CD14-positive monocyte (primary cell): ENCODE results near the gene TJP1. TPM values are rescaled to one million over a fixed set of nuclear protein-coding genes. Genes with fewer than 3 reads are reported as not detected.

Source experiments
- DNase-seq, 3 donors: peaks; one replicate each; pipeline ENCODE4 v3.0.0-alpha.2; 2011 to 2022
- H2AFZ ChIP-seq: 2 replicates; pipeline ENCODE4 v1.6.0; 2012; ENCODE audit warnings: mild to moderate bottlenecking, low read depth, low read length, inconsistent platforms; ENCODE audit not compliant: insufficient read depth, poor library complexity, severe bottlenecking
- H3K27ac ChIP-seq, 2 donors: 1 replicate in 1 of 2; 2 replicates in 1 of 2; pipeline ENCODE4 v1.5.1; 2012 to 2013; ENCODE audit warnings: low read length in 2 of 2, control low read depth in 1 of 2, inconsistent platforms in 1 of 2, low read depth in 1 of 2, mild to moderate bottlenecking in 1 of 2
- H3K27me3 ChIP-seq, 2 donors: one replicate each; pipeline versions ENCODE4 v1.6.0 to v1.6.1; 2011 to 2013; ENCODE audit warnings: low read length in 2 of 2; ENCODE audit not compliant: control insufficient read depth in 2 of 2, insufficient read depth in 2 of 2
- H3K36me3 ChIP-seq, 2 donors: replicated peaks in 1 of 2; 1 replicate in 1 of 2; 2 replicates in 1 of 2; pipeline versions ENCODE4 v1.5.1 to v1.6.1; 2012 to 2013; ENCODE audit warnings: low read length in 2 of 2, control low read depth in 1 of 2, inconsistent platforms in 1 of 2, mild to moderate bottlenecking in 1 of 2; ENCODE audit not compliant: insufficient read depth in 2 of 2, control insufficient read depth in 1 of 2
- H3K4me1 ChIP-seq, 2 donors: 1 replicate in 1 of 2; 2 replicates in 1 of 2; pipeline versions ENCODE4 v1.5.1 to v1.6.1; 2012 to 2013; ENCODE audit warnings: low read length in 2 of 2, control low read depth in 1 of 2, inconsistent platforms in 1 of 2, mild to moderate bottlenecking in 1 of 2, moderate library complexity in 1 of 2; ENCODE audit not compliant: insufficient read depth in 2 of 2, control insufficient read depth in 1 of 2
- H3K4me2 ChIP-seq: replicated peaks from 2 replicates; pipeline ENCODE3; 2012; ENCODE audit warnings: low read length, moderate library complexity, mild to moderate bottlenecking; ENCODE audit not compliant: poor library complexity, severe bottlenecking; ENCODE audit errors: extremely low read depth
- H3K4me3 ChIP-seq, 3 experiments: fragments of 200-600 bp in 1 of 3; sonication (generic) in 1 of 3; replicated peaks in 1 of 3; 1 replicate in 2 of 3; 2 replicates in 1 of 3; pipeline ENCODE4 v1.5.1; 2011 to 2013; ENCODE audit warnings: low read length in 3 of 3, mild to moderate bottlenecking in 3 of 3, control low read depth in 2 of 3, low read depth in 2 of 3, inconsistent platforms in 1 of 3, moderate library complexity in 1 of 3
- H3K79me2 ChIP-seq: 2 replicates; pipeline ENCODE4 v1.6.0; 2012; ENCODE audit warnings: mild to moderate bottlenecking, control low read depth, inconsistent platforms, low read length, moderate library complexity; ENCODE audit not compliant: insufficient read depth
- H3K9ac ChIP-seq: 2 replicates; pipeline ENCODE4 v1.6.0; 2017; ENCODE audit warnings: low read length, mild to moderate bottlenecking; ENCODE audit not compliant: insufficient read depth, poor library complexity, severe bottlenecking
- H3K9me3 ChIP-seq, 2 donors: replicated peaks in 1 of 2; 1 replicate in 1 of 2; 2 replicates in 1 of 2; pipeline versions ENCODE4 v1.5.1 to v1.6.1; 2012 to 2013; ENCODE audit warnings: low read length in 2 of 2, control low read depth in 1 of 2; ENCODE audit not compliant: control insufficient read depth in 1 of 2, insufficient read depth in 1 of 2
- H4K20me1 ChIP-seq: 2 replicates; pipeline ENCODE4 v1.6.0; 2012; ENCODE audit warnings: mild to moderate bottlenecking, low read length, control low read depth, moderate library complexity; ENCODE audit not compliant: insufficient read depth
- H3K27ac Mint-ChIP-seq, 7 donors: one replicate each; pipeline ENCODE4 v1.8.0; 2020; ENCODE audit warnings: mild to moderate bottlenecking in 7 of 7, mixed read lengths in 7 of 7, moderate library complexity in 6 of 7, inconsistent platforms in 2 of 7
- H3K27me3 Mint-ChIP-seq, 3 donors: one replicate each; pipeline ENCODE4 v1.8.0; 2021 to 2022; ENCODE audit warnings: low read depth in 3 of 3, mild to moderate bottlenecking in 3 of 3, mixed read lengths in 3 of 3, moderate library complexity in 3 of 3, inconsistent platforms in 1 of 3
- H3K36me3 Mint-ChIP-seq, 2 donors: one replicate each; pipeline ENCODE4 v1.8.0; 2020; ENCODE audit warnings: mixed read lengths in 2 of 2, inconsistent platforms in 1 of 2, mild to moderate bottlenecking in 1 of 2
- H3K4me1 Mint-ChIP-seq: one replicate; pipeline ENCODE4 v1.8.0; 2020; ENCODE audit warnings: mild to moderate bottlenecking, mixed read lengths
- H3K4me3 Mint-ChIP-seq, 2 donors: one replicate each; pipeline ENCODE4 v1.8.0; 2020; ENCODE audit warnings: mild to moderate bottlenecking in 2 of 2, mixed read lengths in 2 of 2, moderate library complexity in 1 of 2
- H3K9me3 Mint-ChIP-seq, 7 donors: one replicate each; pipeline ENCODE4 v1.8.0; 2020 to 2022; ENCODE audit warnings: mixed read lengths in 7 of 7, mild to moderate bottlenecking in 6 of 7, moderate library complexity in 6 of 7, inconsistent platforms in 2 of 7
- WGBS: methylation state at CpG from one replicate; pipeline ENCODE4 v1.1.5; 2013; ENCODE audit warnings: missing lambda C conversion rate; ENCODE audit not compliant: insufficient coverage; 5-methylcytosine and 5-hydroxymethylcytosine counted together
- intact Hi-C, 2 donors: fragments of 100-400 bp; cut with micrococcal nuclease; formaldehyde crosslinking; loops; one replicate each; pipeline versions ENCODE4 v1.15.0 to v1.15.1; 2023
- polyA plus RNA-seq, 3 donors: library from polyadenylated mRNA; depleted of rRNA in 1 of 3; unstranded in 2 of 3; stranded (reverse) in 1 of 3; fragments of 300-500 nt in 2 of 3; fragments of >200 nt in 1 of 3; fragmentation: Illumina TruSeq in 2 of 3; gene quantifications; 1 replicate in 2 of 3; 2 replicates in 1 of 3; pipeline ENCODE4 v1.2.3, GENCODE V29; 2012 to 2021
- TF ChIP-seq, protein P1 (sequence below): fragments of 200-600 bp; IDR thresholded peaks from one replicate; pipeline ENCODE4 v1.8.0; 2022; ENCODE audit warnings: antibody characterized with exemption, mild to moderate bottlenecking

TJP1 gene
- polyA plus RNA-seq, 3 donors, result not detected

GRCh38 chr15:29826908-29827820, 4.9 kb upstream of the TJP1 start:
- Histone ChIP-seq H3K4me1 (no peaks in the 10 kb centered on the region), H3K4me2 (no peak overlapping the region), H3K27ac (no peak overlapping the region), H3K79me2 (no peaks in the 10 kb centered on the region), H2AFZ (no peak overlapping the region), H3K9me3 (peaks cover 10 to 22% of the 10 kb centered on the region in 2 donors), H3K36me3 (no peaks in the 10 kb centered on the region), H3K27me3 (peaks cover 54 to 83% of the 10 kb centered on the region in 2 donors), H4K20me1 (no peaks in the 10 kb centered on the region), H3K9ac (no peak overlapping the region), H3K4me3 (no peak overlapping the region)
- peaks cover 0 to 31% (median 16%) of the 10 kb centered on the region in 7 donors for H3K9me3 Mint-ChIP-seq
- DNase-seq, result no peak
- intact Hi-C loops, result no loop called here
- peaks cover 12% of the 10 kb centered on the region for H3K4me1 Mint-ChIP-seq
- H3K36me3 Mint-ChIP-seq, result peaks cover 0 to 4% of the 10 kb centered on the region in 2 donors
- H3K27me3 Mint-ChIP-seq, result peaks cover 67 to 79% (median 69%) of the 10 kb centered on the region in 3 donors
- WGBS, result 67% methylated on average over 2 of the region's 8 CpGs
- H3K27ac Mint-ChIP-seq, result no peak overlapping the region
- TF ChIP-seq, protein P1, sequence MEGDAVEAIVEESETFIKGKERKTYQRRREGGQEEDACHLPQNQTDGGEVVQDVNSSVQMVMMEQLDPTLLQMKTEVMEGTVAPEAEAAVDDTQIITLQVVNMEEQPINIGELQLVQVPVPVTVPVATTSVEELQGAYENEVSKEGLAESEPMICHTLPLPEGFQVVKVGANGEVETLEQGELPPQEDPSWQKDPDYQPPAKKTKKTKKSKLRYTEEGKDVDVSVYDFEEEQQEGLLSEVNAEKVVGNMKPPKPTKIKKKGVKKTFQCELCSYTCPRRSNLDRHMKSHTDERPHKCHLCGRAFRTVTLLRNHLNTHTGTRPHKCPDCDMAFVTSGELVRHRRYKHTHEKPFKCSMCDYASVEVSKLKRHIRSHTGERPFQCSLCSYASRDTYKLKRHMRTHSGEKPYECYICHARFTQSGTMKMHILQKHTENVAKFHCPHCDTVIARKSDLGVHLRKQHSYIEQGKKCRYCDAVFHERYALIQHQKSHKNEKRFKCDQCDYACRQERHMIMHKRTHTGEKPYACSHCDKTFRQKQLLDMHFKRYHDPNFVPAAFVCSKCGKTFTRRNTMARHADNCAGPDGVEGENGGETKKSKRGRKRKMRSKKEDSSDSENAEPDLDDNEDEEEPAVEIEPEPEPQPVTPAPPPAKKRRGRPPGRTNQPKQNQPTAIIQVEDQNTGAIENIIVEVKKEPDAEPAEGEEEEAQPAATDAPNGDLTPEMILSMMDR, result no peak
- H3K4me3 Mint-ChIP-seq, result peak overlapping the region in 1 of 2 donors; percentile 36

DNA sequence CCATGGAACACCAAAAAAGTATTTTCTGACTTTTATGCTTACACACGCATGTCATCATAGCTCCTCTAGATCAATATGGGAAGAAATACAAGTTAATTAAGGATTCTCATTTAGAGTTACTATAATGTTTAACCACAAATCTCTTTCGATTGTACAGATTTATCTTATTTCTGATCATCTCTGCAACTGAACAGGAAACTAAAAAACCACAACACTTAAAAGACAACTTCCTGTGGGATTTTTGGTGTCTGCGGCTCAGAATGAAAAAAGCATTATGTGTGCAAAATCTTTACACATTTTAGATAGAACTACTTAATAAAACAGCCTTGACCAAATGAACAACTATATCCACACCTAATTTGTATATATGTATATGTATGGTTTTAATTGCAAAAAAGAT, 3.0 kb upstream of the TJP1 start:
- peaks cover 0 to 35% (median 15%) of the 10 kb centered on the region in 7 donors for H3K9me3 Mint-ChIP-seq
- peaks cover 8 to 32% of the 10 kb centered on the region in 2 donors for H3K9me3 ChIP-seq
- TF ChIP-seq, protein P1, result no peak
- no peak overlapping the region for H2AFZ ChIP-seq
- H3K79me2 ChIP-seq, result no peaks in the 10 kb centered on the region
- H3K27ac Mint-ChIP-seq, result no peak overlapping the region
- no peak overlapping the region for H3K27ac ChIP-seq
- H4K20me1 ChIP-seq, result no peaks in the 10 kb centered on the region
- no peak overlapping the region for H3K4me3 ChIP-seq
- H3K4me1 ChIP-seq, result peaks cover 3 to 4% of the 10 kb centered on the region in 2 donors
- no peak overlapping the region for H3K9ac ChIP-seq
- no peak for DNase-seq
- peaks cover 56 to 85% of the 10 kb centered on the region in 2 donors for H3K27me3 ChIP-seq
- no peak overlapping the region for H3K4me2 ChIP-seq
- H3K27me3 Mint-ChIP-seq, result peaks cover 67 to 79% (median 76%) of the 10 kb centered on the region in 3 donors
- H3K4me1 Mint-ChIP-seq, result peaks cover 14% of the 10 kb centered on the region
- intact Hi-C loops, result no loop called here
- peak overlapping the region in 1 of 2 donors; percentile 72 for H3K4me3 Mint-ChIP-seq
- no CpG with 5 or more reads among the region's 3 CpGs for WGBS
- H3K36me3 Mint-ChIP-seq, result peaks cover 0 to 4% of the 10 kb centered on the region in 2 donors
- no peaks in the 10 kb centered on the region for H3K36me3 ChIP-seq
